Measurements from ENCODE around the gene MRTFB.

MRTFB gene

DNA sequence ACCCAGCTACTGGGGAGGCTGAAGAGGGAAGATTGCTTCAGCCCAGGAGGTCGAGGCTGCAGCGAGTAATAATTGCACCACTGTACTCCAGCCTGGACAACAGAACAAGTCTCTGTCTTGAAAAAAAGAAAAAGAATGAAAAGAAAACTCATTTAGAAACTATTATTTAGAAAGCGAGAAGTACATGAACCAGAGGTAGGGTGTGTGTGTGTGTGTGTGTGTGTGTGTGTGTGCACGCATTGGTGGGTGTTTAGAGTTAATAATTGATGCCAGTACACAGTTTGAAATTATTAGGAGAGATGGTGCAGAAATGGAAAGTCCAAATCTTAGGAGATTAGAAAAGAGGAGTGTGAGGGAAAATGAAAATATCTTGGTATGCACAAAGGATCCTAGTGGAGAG is 106.6 kb downstream of the MRTFB start:
- no peak overlapping the region for H3K4me2 ChIP-seq (ENCODE audit: insufficient read depth, low read length)
- no peak overlapping the region for H2AFZ ChIP-seq (ENCODE audit: low read depth, low read length)
- H3K9ac ChIP-seq (ENCODE audit: low read depth, low read length): no peak overlapping the region
- H3K27ac ChIP-seq (ENCODE audit: low read length): no peak overlapping the region
- no peak for ATAC-seq (ENCODE audit: insufficient read depth, low read depth)
- no peaks in the 10 kb centered on the region for H3K4me1 ChIP-seq (ENCODE audit: insufficient read depth, low read length)
- no peaks in the 10 kb centered on the region for H3K27me3 ChIP-seq (ENCODE audit: insufficient read depth, low read length, poor library complexity)
- no peaks in the 10 kb centered on the region for H3K36me3 ChIP-seq (ENCODE audit: insufficient read depth, low read length)
- H4K20me1 ChIP-seq (ENCODE audit: insufficient read depth, low read length): no peaks in the 10 kb centered on the region
- no peak for DNase-seq
- TF ChIP-seq, protein P1, sequence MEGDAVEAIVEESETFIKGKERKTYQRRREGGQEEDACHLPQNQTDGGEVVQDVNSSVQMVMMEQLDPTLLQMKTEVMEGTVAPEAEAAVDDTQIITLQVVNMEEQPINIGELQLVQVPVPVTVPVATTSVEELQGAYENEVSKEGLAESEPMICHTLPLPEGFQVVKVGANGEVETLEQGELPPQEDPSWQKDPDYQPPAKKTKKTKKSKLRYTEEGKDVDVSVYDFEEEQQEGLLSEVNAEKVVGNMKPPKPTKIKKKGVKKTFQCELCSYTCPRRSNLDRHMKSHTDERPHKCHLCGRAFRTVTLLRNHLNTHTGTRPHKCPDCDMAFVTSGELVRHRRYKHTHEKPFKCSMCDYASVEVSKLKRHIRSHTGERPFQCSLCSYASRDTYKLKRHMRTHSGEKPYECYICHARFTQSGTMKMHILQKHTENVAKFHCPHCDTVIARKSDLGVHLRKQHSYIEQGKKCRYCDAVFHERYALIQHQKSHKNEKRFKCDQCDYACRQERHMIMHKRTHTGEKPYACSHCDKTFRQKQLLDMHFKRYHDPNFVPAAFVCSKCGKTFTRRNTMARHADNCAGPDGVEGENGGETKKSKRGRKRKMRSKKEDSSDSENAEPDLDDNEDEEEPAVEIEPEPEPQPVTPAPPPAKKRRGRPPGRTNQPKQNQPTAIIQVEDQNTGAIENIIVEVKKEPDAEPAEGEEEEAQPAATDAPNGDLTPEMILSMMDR (IDR thresholded peaks at IDR 0.05; ENCODE audit: borderline replicate concordance, extremely low read depth, low read length, poor library complexity, severe bottlenecking): no peak
- no peak for TF ChIP-seq EZH2 (IDR thresholded peaks at IDR 0.05; ENCODE audit: borderline replicate concordance, low read depth, low read length, severe bottlenecking)
- no peaks in the 10 kb centered on the region for H3K79me2 ChIP-seq (ENCODE audit: insufficient read depth, low read length)
- H3K9me3 ChIP-seq (ENCODE audit: insufficient read depth, low read length, severe bottlenecking): no peaks in the 10 kb centered on the region
- H3K4me3 ChIP-seq (ENCODE audit: low read depth in 1 of 2, low read length in 2 of 2): no peak overlapping the region

DNA sequence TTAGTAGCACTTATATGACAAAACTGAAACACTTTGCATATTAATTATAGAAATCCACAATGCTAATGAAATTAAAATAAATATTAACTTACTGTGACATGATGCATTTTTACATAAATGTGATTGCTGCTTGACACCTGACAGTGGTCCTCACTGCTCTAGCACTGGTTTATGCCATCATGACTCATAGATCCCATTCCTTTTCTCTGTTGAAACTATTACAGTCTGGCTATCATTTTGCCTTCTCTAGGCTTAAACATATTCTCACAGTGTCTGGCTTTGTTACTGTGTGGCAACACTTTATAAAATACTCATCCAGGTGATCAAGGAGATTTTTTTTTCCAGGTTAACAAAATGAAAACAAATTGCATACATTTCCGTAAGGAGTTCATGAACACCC is 108.0 kb downstream of the MRTFB start:
- no peaks in the 10 kb centered on the region for H3K9me3 ChIP-seq (ENCODE audit: insufficient read depth, low read length, severe bottlenecking)
- no peak overlapping the region for H3K27ac ChIP-seq (ENCODE audit: low read length)
- H3K4me3 ChIP-seq (ENCODE audit: low read depth in 1 of 2, low read length in 2 of 2): no peak overlapping the region
- H3K36me3 ChIP-seq (ENCODE audit: insufficient read depth, low read length): no peaks in the 10 kb centered on the region
- no peaks in the 10 kb centered on the region for H3K4me1 ChIP-seq (ENCODE audit: insufficient read depth, low read length)
- no peak overlapping the region for H3K9ac ChIP-seq (ENCODE audit: low read depth, low read length)
- H3K4me2 ChIP-seq (ENCODE audit: insufficient read depth, low read length): no peak overlapping the region
- TF ChIP-seq, protein P1 (IDR thresholded peaks at IDR 0.05; ENCODE audit: borderline replicate concordance, extremely low read depth, low read length, poor library complexity, severe bottlenecking): no peak
- TF ChIP-seq EZH2 (IDR thresholded peaks at IDR 0.05; ENCODE audit: borderline replicate concordance, low read depth, low read length, severe bottlenecking): no peak
- H2AFZ ChIP-seq (ENCODE audit: low read depth, low read length): no peak overlapping the region
- no peaks in the 10 kb centered on the region for H3K27me3 ChIP-seq (ENCODE audit: insufficient read depth, low read length, poor library complexity)
- no peaks in the 10 kb centered on the region for H3K79me2 ChIP-seq (ENCODE audit: insufficient read depth, low read length)
- DNase-seq: no peak
- no peaks in the 10 kb centered on the region for H4K20me1 ChIP-seq (ENCODE audit: insufficient read depth, low read length)
- no peak for ATAC-seq (ENCODE audit: insufficient read depth, low read depth)

DNA sequence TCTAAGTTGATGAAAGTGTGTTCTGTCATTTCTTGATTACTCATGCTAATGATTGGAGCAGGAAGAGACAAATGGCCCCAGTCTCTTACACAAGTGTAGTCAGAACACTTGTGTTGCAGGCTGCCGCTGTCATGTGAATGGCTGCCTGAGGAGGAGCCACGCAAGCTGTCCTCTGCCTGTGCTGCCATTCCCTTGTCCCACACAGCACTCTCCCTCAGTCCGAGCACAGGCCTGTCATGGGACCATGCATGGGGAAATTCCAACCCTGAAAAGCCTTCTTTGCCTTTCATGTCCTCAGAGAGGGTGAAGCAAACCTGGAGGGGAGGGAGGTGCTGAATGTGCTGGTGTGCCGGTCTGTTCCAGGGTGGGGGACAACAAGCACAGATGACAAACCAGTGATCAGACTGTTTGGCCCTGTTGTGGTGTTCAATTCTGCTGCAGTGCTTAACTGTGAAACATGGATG is 109.4 kb downstream of the MRTFB start:
- Histone ChIP-seq H3K36me3 (ENCODE audit: insufficient read depth, low read length) (no peaks in the 10 kb centered on the region), H3K4me3 (ENCODE audit: low read depth in 1 of 2, low read length in 2 of 2) (no peak overlapping the region), H3K9ac (ENCODE audit: low read depth, low read length) (no peak overlapping the region), H2AFZ (ENCODE audit: low read depth, low read length) (no peak overlapping the region), H3K4me2 (ENCODE audit: insufficient read depth, low read length) (no peak overlapping the region), H3K4me1 (ENCODE audit: insufficient read depth, low read length) (no peaks in the 10 kb centered on the region), H3K27ac (ENCODE audit: low read length) (no peak overlapping the region), H3K27me3 (ENCODE audit: insufficient read depth, low read length, poor library complexity) (no peaks in the 10 kb centered on the region), H3K9me3 (ENCODE audit: insufficient read depth, low read length, severe bottlenecking) (no peaks in the 10 kb centered on the region), H3K79me2 (ENCODE audit: insufficient read depth, low read length) (no peaks in the 10 kb centered on the region), H4K20me1 (ENCODE audit: insufficient read depth, low read length) (no peaks in the 10 kb centered on the region)
- no peak for TF ChIP-seq EZH2 (IDR thresholded peaks at IDR 0.05; ENCODE audit: borderline replicate concordance, low read depth, low read length, severe bottlenecking)
- TF ChIP-seq, protein P1 (IDR thresholded peaks at IDR 0.05; ENCODE audit: borderline replicate concordance, extremely low read depth, low read length, poor library complexity, severe bottlenecking): no peak
- DNase-seq: no peak
- ATAC-seq (ENCODE audit: insufficient read depth, low read depth): no peak
